GM19351 (cell line): ENCODE measurements around the gene SNX27.
"Not testable (repeated sequence)": the region's sequence is repeated elsewhere in the genome, so short reads cannot be mapped to it uniquely, and the experiment has no call there.

Experiments
- ATAC-seq: cut with Tn5 transposase; IDR thresholded peaks from one replicate; pipeline ENCODE4 v1.9.1; 2021; ENCODE audit warnings: mild to moderate bottlenecking, moderate library complexity; ENCODE audit not compliant: unreplicated experiment

SNX27 gene

DNA sequence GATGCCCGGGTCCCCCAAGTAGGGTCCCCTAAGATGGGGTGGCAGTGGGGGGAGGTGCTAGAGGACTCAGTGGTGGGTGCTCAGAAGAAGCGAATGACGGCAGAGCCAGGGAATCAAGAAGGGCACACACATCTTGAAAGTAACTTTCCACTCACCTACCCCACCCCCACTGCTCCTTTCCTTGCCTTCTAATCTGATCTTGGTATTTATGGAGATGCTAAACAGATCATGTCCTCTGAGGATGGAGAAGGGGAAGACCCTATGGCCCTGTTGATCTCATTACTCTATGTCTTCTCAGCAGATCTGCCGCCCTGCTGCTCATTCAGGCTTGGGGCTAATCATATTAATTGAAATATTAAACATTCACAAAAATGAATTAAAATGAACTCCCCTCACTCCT lies 106.8 kb downstream of the SNX27 start:
- no peak for ATAC-seq

DNA sequence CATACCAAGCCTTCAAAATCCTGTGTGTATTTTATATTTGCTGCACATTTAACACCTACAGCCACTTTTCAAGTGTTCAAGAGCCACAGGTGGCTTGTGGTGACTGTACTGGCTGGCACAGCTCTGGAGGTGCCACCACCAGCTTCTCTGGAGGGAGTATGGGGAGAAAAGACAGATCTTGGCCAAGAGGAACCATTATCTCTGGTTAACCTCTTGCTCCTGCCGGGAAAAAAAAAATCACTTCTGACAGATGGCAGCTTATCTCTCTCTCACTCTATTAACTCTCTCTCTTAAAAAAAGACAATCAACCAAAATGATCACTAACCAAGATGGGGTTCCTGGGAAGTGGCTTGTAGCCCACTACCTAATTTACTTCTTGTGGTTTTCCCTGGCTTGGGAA lies 108.3 kb downstream of the SNX27 start:
- no peak for ATAC-seq

DNA sequence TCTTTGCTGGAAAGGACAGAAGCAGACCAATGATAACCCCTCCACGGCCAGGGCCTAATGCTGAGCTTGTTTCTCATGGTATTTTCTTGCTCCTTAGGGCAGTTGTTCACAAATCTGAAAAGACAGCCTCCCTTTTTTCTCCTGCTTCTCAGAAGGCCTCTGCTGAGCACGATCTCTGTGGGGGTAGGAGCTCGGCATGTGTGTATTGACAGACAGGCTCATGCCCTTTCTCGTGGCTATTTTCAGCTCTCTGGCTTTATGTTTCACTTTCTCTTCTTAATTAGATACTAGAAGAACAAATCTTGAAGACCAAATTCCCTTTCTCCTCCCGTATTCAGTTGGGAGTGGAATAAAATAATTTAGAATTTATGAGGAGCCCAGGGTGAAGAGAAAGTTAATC lies 108.7 kb downstream of the SNX27 start:
- no peak for ATAC-seq

DNA sequence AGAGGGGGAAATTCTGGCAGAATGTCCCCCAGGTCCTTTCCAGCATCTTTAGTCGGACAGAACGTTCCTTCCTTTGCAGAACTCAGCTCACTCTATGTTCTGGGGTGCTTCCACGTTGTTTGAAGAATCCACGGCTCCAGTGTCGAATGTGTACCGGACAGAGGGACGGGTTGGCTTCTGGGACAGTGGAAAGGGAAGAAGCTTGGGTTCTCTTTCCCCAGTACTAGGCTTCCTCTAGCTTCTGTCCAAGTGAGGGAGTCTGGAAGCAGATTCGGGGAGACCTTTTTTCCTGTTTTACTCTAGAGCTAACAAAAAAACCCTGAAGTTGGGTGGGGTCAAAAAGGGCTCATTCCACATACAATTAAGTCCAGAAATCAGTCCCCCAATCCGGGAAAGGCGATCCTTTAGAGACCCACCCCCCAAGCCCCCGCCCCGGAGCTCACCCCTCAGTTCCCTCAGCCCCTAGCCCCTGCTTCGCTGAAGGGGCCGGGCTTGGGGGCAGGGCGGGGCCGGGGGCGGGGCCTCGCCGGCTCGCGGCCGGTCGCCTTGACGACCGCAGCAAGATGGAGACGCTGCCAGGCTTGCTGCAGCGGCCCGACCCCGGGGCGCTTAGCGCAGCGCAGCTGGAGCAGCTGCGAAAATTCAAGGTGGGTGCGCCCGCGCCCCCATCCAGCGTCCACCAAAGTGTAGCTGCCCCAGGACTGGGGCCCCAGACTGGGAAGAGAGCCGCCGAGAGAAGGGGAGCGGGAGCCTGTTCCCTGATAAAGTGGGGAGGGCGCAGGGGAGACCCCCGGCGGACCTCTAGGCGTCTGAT lies 109.3 kb downstream of the SNX27 start, which contains the start of gene RIIAD1:
TSS of gene RIIAD1 (plus strand) at position 549 of the 814 bp plus-strand sequence. CDS start at position 564, 15 bp downstream.
- peak; percentile 55 for ATAC-seq

DNA sequence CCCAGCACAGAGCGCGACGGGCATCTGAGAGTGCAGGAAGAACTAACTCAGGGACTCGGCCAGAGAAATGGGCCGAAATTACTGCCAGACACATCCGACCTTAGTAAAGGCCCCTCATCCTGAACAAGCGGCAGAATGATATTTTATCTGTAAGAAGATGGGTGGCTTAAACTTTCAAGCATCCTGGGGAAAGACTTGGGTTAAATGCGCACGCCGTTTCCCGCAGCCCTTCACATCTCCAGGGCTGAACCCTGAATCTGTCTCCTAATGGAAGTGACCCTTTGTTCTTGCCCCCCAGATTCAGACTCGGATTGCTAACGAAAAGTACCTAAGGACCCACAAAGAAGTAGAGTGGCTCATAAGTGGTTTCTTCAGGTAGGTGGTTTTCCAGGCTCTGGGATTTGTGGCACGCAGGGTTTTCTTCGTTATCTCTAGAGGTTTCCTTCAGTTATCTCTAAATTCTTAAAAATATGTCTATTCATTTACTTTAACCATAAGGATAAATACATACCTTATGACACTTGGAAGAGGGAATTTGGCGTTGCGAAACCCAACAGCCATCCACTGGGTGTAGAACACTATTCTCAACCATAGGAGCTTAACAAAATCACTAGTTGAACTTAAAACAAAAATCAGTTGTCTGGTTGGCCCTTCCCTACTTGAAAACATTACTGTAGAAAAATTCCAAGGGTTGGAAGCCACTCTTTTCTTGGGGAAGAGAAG lies 110.1 kb downstream of the SNX27 start:
- ATAC-seq: no peak

DNA sequence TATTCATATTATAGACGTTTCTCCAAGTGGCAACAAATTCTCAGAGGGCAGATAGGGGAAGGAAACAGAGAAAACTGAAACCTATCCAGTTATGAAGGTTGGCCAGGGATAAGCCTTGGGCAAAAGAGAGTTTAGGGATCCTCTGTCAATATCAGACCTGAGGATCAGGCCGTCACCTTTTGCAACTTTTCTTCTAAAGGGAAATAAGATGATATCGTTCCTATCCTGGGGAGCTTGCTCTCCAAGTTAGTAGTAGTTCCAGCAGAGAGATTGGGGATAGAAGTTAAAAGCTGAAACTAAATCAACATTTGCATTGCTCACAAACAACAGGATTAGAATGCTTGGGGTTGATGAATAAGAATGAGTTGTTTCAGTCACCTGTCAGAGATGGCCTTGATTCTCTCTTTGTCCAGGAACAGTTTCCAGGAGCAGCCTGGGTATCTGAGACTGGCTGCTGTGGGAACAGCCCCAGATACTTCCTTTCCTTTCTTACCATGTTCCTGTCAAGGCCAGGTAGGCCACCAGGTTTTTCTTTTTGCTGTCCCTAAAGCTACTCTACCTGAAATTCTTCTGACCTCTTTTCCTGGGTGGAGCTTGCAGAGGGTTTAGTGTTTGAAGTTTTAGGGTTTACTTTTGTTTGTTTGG lies 112.0 kb downstream of the SNX27 start:
- ATAC-seq: no peak

DNA sequence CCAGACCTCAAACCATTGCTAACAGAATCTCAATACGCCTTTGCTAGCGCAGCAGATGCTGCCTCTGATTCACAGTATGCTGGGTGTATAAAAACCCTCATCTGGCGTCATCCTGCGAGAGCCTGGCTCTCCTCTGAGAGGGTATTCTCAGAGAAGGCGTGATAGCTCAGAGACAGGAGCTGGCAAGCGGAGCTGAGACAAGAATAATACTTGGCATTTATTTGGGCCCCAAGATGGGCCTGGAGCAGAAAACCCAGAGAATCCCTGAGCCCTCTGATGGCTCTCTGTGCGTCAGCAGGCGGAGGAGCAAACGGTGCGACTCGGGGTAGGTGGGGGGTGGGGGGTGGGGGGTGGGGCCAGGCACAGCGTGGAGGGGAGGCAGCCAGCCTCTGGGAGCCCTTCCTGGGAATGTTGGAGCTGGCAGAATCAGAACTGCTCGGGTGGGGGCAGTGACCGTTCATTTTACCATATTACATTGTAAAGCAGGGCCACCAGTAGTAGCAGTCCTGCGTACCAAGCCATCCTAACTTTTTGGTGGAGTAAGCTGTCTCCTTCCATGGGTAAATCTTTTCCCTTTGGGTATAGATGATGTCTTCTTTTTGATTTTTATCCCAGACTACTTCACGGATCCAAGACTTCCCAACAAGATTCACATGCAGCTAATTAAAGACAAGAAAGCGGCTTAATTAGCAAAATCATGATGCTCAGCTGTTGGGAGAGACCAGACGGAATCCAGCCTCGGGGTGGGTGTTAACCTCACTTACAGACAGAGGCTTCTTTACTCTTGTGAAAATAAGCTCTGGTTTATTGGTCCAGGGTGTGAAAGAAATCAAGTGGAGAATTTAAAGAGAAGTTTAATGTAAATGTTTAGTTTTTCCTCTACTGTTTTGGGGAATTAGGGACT lies 116.6 kb downstream of the SNX27 start:
- no peak for ATAC-seq

DNA sequence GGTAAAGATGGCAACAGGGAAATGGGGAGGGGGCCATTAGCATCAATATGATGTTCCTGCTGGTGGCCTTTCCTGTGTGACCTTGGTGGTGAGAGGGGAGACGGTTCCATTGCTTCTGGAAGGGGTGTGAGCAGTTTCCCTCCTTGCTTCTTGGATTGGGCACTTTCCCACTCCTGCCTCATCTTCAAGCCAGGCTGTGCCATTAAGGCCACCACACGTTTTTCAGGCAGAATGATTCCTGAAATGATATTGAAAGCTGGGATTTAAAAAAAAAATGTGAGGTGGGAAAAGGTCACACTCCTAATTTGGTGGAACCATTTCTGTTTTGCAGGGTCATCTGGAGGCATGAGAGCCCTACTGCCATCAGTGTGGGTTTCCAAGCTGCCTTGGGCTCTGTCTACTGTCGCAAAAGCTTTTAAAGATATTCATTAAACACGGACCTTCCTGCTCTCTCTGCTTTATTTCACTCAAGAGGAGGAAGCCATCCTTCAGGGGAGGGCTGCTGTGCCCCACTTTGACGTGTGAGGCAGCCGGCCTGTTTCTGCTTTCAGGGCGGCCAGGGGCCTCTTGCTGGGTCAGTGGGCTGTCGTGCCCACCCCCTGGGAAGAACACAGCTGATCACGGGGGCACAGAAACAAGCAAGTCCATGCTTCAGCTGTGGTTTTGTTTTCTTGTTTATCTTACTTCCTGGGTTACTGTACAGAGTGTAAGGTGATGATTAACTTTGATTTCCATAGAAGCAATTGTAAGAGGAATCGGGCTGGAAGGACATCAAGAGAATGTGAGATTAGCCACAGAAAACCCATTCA lies 117.5 kb downstream of the SNX27 start:
- ATAC-seq: no peak

DNA sequence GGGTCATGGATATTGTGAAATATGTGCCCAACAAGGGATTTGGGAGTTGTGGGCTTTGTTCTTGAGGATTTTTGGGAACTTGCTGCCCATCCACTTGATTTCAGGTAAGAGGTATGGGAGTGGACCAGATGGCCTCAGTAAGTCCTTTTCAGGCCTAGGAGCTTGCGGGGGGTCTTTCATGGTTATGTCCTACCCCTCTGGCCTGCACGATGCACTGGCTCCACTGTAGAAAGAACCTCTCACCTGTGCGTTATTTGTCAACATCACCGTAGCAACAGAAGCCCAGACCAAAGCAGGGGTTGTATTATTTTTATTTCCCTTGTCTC lies 118.1 kb downstream of the SNX27 start:
- no peak for ATAC-seq

DNA sequence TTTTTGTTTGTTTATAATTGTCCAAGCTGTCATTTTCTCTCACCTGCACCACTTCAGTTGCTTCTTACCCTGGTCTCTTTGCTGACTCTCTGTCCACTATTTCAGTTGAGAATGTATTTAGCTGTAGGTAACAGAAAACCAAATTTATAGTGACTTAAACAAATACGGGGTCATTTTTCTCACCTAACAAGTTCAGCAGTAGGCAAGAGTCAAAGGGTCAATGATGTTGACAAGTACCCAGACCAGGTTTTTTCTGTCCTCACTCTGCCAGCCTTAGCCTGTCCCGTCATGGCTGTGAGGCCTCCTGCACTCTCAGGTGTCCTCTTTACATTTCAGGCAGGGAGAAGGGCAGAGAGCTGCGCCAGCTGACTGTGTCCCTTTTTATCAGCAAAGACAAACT lies 121.3 kb downstream of the SNX27 start:
- ATAC-seq: no peak

DNA sequence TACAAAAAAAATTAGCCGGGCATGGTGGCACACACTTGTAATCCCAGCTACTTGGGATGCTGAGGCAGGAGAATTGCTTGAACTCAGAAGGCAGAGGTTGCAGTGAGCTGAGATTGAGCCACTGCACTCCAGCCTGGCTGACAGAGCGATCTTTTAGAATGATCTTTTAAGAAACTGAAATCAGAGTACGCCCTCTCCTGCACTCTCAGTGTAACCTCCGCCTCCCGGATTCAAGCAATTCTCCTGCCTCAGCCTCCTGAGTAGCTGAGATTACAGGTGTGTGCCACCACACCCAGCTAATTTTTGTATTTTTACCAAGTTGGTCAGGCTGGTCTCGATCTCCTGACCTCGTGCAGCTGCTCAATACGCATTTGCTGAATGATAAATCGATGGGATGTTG lies 122.1 kb downstream of the SNX27 start:
- not testable (repeated sequence) for ATAC-seq

DNA sequence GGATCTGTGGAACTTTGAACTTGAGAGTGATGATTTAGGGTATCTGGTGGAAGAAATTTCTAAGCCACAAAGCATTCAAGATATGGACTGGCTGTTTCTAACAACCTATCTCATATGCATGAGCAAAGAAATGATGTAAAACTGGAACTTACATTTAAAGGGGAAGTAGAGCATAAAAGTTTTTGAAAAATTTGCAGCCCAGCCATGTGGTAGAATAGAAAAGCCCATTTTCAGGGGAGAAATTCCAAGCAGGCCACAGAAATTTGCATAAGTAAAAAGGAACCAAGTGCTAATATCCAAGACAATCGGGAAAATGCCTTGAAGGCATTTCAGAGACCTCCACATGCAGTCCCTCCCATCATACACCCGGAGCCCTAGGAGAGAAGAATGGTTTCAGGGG lies 125.2 kb downstream of the SNX27 start:
- no peak for ATAC-seq

DNA sequence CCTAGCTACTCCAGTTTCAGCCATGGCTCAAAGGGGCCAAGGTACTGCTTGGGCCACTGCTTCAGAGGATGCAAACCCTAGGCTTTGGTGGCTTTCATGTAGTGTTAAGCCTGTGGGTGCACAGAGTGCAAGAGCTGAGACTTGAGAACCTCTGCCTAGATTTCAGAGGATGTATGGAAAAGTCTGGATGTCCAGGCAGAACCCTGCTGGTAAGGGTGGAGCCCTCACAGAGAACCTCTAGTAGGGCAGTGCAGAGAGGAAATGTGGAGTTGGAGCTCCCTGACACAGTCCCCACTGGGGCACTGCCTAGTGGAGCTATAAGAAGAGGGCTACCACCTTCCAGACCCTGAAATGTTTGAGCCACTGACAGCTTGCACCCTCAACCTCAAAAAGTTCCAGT lies 125.6 kb downstream of the SNX27 start:
- ATAC-seq: no peak

DNA sequence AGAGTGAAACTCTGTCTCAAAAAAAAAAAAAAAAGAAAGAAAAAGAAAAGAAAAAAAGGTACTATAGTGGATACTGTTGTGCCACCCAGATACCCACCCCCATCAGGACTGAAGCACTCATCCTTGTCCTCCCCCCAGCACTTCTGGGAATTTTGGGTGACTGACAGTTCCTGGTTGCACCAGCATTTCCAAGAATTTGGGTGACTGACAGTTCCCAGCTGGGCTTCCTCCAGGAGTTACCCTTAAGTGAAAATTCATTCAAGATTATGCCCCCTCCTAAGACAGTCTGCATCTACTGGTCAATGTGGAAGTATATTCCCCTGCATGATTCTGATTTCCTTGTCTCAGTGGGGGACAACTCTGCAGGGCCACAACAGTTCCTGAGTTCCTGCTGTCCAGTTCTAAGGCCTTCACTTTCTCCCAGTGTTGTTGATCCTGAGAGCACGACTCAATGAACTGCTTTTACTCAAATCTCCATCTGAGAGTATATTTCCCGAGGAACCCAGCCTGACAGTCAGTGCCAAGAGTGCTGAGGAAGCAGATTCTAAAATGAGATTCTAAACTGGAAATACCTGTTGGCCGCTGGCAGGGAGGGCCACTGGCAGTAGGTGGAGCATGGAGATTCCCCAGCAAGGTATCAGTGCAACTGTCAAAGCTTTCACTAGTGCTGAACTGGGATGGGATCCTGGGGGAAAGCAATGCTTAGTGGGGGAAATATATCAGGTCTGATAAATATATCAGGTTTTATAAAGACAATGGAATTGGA lies 127.9 kb downstream of the SNX27 start:
- no peak for ATAC-seq

DNA sequence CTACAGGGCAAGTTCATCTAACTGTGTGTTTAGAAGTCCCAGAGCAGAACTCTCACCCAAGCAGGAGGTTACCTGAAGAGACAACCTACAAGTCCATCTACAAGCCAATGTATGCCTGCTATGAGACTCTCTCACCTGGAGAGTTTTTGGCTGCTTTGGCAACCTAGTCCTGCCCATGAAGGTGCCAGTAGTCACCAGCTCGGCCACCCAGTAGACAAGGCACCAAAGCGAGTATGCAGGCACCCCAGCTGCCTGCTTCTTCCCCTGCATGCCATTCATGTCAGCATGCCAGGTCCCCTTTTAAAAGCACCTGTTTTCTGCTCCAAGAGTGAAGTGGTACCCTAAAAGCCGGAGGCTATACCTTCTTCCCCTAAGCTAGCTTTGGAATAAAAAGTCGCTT lies 129.7 kb downstream of the SNX27 start:
- ATAC-seq: no peak
